NCI-H526 treated with DMSO at 0.1 percent for 48 hours (cell line): ENCODE measurements around the gene GFI1.
"Not testable (repeated sequence)": the region's sequence is repeated elsewhere in the genome, so short reads cannot be mapped to it uniquely, and the experiment has no call there.

Experiments
- DNase-seq: peaks from one replicate; lab custom pipeline; 2025; lab: John Stamatoyannopoulos, UW

The GFI1 gene

DNA sequence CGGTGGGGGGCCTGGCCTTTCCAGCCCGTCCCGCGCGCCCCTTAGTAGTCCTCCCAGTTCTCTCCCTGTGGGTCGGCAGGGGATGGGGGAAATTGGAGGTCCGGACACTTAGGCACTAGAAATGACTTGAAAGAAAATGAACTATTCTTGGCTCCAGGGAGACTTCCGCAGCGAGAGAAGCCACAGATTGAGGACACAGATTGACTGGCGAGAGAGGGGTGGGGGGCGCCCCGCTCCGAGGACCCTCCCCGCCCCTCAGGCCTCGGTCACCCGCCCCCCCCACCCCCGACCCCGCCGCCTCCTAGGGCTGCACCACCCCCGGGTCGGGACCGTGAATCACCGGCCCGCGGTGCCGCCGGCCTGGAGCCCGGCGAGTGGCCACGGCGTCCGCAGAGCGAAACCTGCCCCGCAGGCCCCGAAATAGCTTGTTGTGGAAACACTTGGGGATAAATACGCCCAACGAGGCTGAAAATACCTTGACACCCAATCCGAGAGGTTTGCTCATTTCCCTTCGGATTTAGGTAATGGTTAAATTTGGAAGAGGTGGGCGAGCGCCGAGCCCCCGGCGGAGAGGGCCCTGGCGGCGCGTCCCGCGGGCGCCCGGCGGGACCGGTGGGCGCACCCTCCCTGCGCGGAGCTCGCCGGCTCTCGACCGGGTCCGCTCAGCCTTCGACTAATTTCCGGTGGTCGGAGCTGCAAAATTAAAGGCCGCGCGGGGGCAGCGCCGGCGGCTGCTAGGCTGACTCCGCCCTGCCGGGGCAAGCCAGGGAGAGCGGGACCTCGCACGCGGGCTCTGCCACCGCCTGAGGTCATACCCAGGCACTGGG lies at the start of gene GFI1:
Gene GFI1, minus strand, starts transcription at position 675 of the 827 bp plus-strand sequence. CDS start 3,438 bp downstream, outside the sequence.
- DNase-seq = no peak

DNA sequence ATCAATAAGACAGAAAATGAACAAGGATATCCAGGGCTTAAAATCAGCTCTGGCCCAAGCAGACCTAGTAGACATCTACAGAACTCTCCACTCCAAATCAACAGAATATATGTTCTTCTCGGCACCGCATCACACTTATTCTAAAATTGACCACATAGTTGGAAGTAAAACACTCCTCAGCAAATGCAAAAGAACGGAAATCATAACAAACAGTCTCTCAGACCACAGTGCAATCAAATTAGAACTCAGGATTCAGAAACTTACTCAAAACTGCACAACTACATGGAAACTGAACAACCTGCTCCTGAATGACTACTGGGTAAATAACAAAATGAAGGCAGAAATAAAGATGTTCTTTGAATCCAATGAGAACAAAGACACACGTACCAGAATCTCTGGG lies 45.6 kb upstream of the GFI1 start:
- not testable (repeated sequence) for DNase-seq

DNA sequence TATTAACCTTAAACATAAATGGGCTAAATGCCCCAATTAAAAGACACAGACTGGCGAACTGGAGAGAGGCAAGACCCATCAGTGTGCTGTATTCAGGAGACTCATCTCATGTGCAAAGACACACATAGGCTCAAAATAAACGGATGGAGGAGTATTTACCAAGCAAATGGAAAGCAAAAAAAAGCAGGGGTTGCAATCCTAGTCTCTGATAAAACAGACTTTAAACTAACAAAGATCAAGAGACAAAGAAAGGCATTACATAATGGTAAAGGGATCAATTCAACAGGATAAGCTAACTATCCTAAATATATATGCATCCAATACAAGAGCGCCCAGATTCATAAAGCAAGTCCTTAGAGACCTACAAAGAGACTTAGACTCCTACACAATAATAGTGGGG lies 45.2 kb upstream of the GFI1 start:
- not testable (repeated sequence) for DNase-seq

DNA sequence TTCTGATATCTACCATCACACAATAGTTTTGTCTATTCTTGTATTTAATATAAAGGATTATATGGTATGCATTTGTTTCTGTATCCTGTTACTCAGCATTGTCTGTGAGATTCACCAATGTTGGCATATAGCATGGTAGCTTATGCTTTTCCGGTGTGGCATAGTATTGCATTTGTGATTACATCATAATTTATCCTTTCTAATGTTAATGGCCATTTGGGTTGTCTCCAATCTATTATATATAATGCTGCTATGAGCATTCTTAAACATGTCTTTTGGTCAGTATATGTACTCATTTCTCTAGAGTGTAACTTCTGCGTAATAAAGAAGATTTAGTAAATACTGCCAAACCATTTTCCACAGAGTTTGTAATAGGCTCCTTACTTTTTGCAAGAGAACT lies 40.9 kb upstream of the GFI1 start:
- DNase-seq = no peak

DNA sequence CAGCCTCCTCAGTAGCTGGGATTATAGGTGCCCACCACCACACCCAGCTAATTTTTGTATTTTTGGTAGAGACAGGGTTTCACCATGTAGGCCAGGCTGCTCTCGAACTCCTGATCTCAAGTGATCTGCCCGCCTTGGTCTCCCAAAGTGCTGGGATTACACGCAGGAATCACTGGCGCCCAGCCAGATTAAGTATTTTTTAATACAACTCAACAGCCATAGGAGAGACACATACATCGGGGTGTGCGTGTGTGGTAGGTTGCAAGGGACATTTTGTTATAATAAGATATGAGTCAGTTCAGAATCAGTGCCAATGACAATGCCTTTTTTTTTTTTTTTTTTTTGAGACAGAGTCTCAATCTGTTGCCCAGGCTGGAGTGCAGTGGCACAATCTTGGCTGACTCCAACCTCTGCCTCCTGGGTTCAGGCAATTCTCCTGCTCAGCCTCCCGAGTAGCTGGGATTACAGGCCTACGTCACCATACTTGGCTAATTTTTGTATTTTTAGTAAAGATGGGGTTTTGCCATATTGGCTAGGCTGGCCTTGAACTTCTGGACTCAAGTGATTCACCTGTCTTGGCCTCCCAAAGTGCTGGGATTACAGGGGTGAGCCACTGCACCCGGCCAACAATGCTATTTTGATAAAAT lies 38.3 kb upstream of the GFI1 start:
- not testable (repeated sequence) for DNase-seq

DNA sequence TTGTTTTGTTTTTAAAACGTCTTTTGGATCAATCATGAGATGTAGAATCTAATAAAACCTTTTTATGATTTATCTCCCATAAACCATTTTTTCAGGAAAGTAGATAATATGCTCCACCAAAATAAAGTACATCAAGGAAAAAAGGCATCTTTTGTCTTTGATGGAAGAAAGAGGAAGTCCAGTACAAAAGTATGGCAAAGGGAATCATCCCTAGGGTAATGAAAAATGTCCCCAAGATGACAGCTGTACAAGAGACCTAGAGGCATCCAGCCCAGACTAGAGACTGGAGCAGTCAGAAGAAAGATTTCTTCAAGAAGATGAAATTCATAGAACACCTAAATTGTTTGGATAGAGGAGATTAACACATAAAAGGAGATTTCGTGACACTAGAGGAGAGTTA lies 32.3 kb upstream of the GFI1 start:
- no peak for DNase-seq

DNA sequence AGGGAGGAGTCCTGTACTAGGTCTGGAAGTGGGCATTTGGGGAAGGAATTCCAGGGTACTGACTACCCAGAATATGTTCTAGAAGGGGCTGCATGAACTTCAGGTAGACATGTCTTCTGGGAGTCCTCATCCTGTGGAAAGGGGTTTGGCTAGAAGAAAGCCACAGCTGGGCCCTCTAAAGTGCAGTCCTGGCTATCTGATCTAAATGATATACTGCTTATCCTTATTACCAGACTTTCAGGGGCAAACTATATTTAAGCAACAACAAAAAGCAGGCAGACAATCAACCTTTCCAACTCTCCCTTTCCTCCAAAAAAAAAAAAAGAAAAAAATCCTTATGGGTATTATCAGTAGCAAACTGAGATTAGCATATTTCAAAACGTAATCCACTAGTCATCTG lies 29.8 kb upstream of the GFI1 start:
- DNase-seq = no peak

DNA sequence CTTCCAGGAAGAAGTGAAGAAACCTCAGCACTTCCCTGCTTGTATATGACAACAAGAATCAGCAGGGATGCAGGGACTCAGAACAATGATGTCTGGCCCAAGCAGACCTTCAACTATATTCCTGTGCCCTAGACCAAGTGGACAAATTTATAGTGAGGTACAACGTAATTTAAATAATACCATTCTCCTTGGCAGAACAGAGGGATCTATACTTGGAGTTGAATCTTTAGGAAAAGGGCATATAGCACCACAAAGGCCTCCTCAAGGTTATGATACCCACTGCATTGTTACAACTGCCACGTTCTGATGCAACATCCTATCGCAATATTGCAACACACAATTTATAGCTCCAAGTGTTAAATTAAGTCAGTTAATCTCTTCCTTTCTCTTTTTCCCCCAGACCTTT lies 29.1 kb upstream of the GFI1 start:
- no peak for DNase-seq

DNA sequence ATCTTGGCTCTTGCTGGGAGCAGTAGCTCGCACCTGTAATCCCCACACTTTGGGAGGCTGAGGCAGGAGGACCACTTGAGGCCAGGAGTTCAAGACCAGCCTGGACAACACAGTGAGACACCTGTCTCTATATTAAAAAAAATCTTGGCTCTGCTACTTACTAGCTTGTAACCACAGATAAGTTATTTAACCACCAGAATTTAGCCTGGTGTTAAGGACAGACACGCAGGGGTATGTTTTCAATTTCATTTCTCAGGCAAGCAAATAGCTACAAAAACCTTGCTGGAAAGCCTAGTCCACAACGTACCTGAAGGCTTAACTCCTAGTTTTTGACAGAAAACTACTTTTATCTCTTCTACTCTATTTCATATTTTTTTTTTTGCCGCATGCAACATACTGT lies 24.8 kb upstream of the GFI1 start:
- DNase-seq = no peak

DNA sequence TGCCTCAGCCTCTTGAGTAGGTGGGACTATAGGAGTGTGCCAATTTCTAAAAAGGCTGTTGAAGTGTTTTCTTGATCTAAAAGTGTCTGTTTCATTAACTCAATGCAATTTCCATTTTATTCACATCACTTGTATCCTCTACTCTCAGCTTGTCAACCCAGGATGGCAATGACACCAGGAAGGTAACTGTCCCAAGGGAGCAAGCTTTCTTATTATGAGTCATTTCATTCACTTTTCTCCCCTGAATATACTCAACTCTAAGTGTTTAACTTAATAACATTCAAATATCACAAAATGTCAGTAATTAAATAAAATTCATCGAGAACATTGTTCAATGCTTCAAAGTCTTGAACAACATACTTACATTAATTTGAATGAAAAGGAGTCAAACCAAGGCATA lies 22.9 kb upstream of the GFI1 start:
- no peak for DNase-seq

DNA sequence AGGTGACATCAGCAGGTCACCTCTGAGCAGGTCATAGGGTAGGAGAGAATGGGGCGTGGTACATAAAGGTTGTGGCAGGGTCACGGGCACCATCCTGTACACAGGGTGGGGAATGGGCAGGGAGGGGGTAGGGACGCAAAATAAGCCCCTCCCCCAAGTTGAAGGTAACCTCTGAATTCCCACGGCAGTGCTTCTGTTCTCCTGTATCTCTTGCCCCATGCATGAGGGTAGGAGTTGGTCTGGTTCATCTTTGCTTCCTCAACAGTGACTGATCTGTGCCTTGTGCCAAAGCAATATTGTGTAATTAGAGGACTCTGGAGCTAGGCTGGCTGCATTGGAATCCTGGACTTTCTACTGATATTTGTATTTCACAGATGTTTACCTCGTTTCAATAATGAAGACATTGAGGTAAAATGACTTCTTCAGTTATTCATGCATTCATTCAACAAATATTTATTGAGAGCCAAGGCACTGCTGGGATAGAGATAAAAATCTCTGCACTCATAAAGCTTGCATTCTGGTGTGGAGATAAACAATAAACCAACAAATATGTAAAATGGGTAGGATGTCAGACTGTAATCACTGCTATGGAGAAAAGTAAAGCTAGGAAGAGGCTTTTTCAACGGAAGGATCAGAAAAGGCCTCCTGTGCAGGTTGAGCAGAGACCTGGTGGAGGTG lies 18.4 kb upstream of the GFI1 start:
- no peak for DNase-seq

DNA sequence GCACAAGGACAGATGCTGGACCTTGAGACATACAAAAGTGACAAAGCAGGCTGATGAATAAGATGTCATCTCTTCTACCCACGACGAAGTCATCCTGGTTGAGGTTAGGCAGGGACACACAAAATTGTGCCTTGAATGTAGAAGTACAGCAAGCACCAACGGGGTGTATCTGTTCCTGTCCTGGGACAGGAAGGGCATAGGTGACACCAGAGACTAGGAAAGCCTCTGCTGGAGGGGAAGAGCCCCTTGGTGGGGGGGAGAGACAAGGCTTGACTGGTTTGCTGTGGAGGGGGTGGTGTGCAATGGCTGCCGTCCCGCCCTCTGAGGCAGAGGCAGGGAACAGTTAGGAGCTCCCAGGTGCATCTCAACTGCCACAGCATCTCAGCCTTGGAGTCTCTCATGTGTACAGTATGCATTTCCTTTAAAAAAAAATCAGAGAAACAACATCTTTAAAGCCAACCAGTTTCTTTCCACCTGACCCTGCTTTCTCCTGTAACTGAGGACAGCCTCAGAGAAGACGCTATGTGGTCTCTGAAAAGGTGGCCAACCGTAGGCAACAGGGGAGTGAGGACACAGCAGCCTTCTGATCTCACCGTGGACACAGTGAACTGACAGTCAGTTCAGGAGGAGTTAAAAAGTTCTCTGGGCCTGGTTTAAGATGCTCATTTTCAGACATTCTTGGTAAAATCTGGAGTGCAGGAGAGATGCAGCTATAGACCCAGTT lies 17.7 kb upstream of the GFI1 start:
- DNase-seq = no peak

DNA sequence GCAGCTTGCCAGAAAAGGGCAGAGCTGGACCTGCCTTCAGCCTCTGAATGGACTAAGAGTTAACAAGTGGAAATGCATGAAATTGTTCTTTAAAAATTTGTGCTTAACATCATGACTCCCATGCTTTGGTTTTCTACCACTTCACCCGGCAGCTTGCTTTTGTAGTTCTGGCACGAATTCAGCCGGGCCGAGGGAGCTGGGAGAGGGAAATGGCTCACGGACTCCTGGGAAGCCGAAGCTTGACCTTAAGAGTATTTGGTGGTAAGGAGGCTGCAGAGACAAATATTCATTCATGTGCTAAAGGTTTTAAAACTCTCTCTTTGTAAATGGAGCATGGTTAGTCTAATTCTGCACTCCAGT lies 17.2 kb upstream of the GFI1 start:
- DNase-seq = no peak

DNA sequence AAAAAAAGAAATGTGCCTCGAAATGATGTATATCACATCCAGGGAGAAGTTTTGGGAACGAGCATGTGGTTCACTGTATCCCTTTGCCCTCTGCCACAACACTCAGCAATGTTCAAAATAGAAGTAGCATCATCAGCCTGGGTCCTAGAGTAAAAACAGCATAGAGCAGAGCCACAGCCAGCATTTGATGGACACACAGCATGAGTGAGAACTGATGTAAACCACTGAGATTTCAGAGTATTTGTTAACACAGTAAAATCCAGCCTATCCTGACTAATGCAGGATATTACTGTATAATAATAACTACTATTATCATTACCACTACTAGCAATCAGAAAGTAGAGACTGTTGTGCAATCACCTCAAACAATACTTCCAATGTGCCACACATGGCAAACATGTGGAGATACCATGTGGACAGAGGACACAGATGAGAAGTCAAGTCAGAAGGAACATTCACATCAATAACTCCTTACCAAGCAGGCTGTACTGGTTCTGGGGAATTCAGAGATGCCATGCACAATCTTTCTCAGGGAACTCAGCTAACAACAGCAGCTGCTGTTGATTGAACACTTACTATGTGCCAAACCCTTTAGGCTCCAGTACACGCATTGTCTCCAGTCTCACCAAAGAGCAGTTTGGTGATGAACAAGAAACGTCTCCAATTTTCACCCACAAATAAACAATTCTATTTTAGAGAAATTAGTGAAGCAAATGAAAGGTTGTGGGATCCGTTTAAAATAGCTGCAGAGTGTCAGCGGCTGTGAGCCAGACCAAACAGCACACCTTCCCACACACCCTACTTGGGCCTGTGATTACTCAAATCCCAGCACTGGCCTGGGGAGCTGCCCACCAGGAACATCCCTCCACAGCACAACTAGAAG lies 16.6 kb upstream of the GFI1 start:
- DNase-seq = no peak

DNA sequence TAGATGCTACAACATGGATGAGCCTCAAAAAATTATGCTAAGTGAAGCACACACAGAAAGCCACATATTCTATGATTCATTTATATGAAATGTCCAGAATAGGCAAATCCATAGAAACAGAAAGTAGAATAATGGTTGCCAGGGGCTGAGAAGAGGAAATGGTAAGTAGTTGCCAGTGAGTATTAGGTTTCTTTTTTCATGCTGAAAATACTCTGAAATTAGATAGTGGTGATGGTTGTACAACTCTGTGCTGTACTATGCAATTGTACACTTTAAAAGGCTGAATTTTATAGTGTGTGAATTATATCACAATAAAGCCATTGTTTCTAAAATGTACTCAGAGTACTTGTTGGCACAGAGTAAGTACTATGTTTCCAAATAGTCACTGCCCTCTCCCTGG lies 15.5 kb upstream of the GFI1 start:
- DNase-seq = no peak

DNA sequence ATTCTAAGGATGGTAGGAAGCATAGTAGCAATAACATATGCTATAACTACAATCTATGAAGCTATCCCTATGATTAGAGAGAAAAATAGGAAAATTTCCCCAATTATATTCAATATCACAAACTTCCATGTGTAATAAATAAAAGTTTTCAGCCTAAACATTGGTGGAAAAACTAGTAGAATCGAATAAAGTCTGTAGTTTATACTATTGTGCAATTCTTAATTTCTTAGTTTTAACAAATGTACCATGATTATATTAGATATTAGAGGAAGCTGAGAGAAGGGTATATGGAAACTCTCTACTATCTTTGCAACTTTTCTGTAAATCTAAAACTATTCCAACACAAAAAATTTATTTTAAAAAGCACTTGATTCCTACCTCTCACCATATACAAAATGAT lies 13.8 kb upstream of the GFI1 start:
- no peak for DNase-seq

DNA sequence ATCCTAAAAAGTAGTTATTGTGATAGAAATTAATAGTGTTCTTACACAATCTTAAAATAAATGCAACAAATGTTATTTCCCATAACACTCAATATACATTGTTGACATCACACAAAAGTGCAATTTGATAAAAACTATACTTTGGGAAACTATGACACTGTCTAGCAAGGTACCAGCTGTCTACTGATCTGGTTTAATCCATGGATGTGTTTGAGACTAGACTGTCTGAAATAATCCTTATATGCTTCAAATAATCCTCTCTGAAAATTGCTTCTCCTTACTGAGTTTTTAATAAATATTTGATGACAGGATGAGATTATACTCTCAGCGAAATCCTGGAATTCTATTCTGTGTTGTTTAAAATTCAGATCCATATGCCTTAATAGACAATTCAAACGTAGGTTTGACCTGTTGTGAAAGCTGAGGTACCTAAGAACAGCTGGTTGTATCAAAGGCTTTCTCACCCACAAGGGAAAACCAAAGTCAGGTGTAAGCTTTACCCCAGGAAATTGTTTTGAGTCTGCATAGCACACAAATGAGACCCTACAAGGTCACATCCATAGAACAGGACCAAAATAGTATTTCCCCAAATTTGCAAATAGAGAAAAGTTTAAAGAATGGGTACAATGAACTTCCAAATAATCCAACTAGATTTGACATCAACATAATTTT lies 8.8 kb upstream of the GFI1 start:
- DNase-seq = no peak

DNA sequence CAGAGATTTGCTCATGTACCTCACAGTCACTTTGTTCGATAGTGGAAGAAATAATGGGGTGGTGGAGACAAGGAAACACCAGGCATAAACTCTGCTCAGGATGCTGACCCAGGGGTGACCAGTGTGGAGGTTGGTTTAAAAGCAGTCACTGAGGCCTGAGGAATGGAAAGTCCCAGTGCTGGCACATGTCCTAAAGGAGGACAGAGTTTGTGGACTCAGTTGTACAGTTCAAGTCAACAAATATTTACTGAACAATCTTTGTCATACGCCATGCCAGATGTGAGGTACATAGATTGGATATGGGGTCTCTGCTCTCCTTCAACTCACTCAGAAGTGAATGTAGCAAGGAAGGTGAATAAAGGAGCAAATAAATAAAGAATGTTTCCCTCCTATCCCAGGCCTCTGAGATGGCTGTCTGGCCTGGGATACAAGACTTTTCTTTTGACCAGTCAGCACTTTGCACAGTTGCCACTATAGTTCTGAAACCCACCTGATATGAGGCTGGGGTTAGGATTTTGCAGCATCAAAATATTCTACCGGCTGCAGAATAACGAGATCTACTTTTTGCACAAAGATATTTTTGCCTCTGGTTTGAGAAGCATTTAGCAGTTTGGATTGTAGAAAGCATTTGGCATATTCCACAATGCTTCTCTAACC lies 7.9 kb upstream of the GFI1 start:
- DNase-seq = no peak

DNA sequence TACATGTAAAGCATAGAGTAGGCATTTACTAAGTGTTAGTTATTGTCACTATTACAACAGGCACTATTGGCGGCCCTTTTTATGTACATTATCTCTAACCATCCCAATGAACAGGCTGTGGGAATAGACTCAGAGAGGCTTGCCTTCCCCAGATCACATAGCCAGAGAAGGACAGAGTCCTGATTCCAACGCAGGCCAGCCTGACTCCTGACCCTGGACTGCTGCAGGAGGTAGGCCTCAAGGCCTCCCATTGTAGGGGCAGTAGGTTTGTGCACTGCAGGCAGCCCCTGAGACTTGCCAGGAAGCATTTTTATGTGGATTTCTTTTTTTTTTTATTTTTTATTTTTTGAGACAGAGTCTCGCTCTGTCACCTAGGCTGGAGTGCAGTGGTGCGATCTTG lies 6.4 kb upstream of the GFI1 start:
- no peak for DNase-seq

DNA sequence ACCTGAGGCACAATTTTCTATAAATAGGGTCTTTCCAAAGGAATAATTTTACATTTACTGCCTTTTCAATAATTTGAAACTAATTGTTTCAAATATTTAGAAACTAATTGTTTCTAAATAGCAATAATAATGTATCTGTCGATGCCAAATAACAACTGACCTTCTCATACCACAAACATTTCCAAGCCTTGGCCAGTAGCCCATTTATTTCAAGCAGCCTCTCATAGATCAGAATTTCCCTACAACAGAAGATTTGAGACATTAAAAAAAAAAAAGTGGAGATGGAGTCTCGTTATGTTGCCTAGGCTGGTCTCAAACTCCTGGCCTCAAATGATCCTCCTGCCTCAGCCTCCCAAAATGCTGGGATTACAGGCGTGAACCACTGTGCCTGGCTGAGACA lies 2.1 kb upstream of the GFI1 start:
- no peak for DNase-seq
